ENCODE measurements around the gene RNF212B. TPM values are rescaled to one million over a fixed set of nuclear protein-coding genes. Genes with fewer than 3 reads are reported as not detected.

The RNF212B gene
- total RNA-seq, 1 experiment from 2014 or later, result not detected

- no peak for DNase-seq
- Histone ChIP-seq H3K27ac (no peak overlapping the region), H3K9me2 (ENCODE audit: insufficient read depth) (no peaks in the 10 kb centered on the region), H3K4me3 (no peak overlapping the region), H3K4me1 (replicated peaks; ENCODE audit: insufficient read depth) (0 out of 2 replicates have a peak, but pooled peaks cover 5% of the 10 kb centered on the region), H2AFZ (no peak overlapping the region), H4K20me1 (ENCODE audit: insufficient read depth) (no peaks in the 10 kb centered on the region), H3K79me2 (ENCODE audit: low read depth) (peaks cover 19% of the 10 kb centered on the region), H3K9me3 (ENCODE audit: insufficient read depth, low read depth) (no peaks in the 10 kb centered on the region), H3K36me3 (ENCODE audit: low read depth) (no peaks in the 10 kb centered on the region), H3K4me2 (no peak overlapping the region), H3K27me3 (ENCODE audit: insufficient read depth, low read depth) (no peaks in the 10 kb centered on the region), H3F3A (ENCODE audit: insufficient read depth, low read depth) (no peaks in the 10 kb centered on the region)
- TF ChIP-seq CTCF (conservative IDR thresholded peaks at IDR 0.05), result no peak
- no peak for TF ChIP-seq EZH2 (IDR thresholded peaks at IDR 0.05; ENCODE audit: low read depth)
- no TSS peak for BruUV-seq (replicated peaks)
- CTCF ChIA-PET, result interaction anchor here (0.7 kb wide), 1 partner anchor 174 kb away, joined by 3 read pairs; no protein-coding TSS in a partner anchor
- intact Hi-C loops (cut with micrococcal nuclease; ENCODE audit: unreplicated experiment), result no loop called here
- POLR2A ChIA-PET (ENCODE audit: unreplicated experiment), result no interaction called here
These were observed 43.5 kb downstream of the RNF212B start for GRCh38 chr14:23281247-23281646.

GRCh38 chr14:23284654-23285529 is 47.2 kb downstream of the RNF212B start:
- Histone ChIP-seq H3K79me2 (ENCODE audit: low read depth) (peaks cover 19% of the 10 kb centered on the region), H3K9me2 (ENCODE audit: insufficient read depth) (no peaks in the 10 kb centered on the region), H4K20me1 (ENCODE audit: insufficient read depth) (no peaks in the 10 kb centered on the region), H3K36me3 (ENCODE audit: low read depth) (no peaks in the 10 kb centered on the region), H3K27ac (peak overlapping the region; percentile 50; the same call in 1 of the 2 replicates), H3K4me2 (peak overlapping the region; percentile 82), H3K4me3 (peak overlapping the region; percentile 94), H2AFZ (peak overlapping the region; percentile 87), H3K27me3 (ENCODE audit: insufficient read depth, low read depth) (no peaks in the 10 kb centered on the region), H3K4me1 (replicated peaks; ENCODE audit: insufficient read depth) (peaks cover 10% of the 10 kb centered on the region), H3F3A (ENCODE audit: insufficient read depth, low read depth) (peaks cover 9% of the 10 kb centered on the region; the same call in 1 of the 2 replicates), H3K9me3 (ENCODE audit: insufficient read depth, low read depth) (no peaks in the 10 kb centered on the region)
- TF ChIP-seq EZH2 (IDR thresholded peaks at IDR 0.05; ENCODE audit: low read depth) (no peak), CTCF (conservative IDR thresholded peaks at IDR 0.05) (no peak)
- no TSS peak for BruUV-seq (replicated peaks)
- CTCF ChIA-PET, result no interaction called here
- POLR2A ChIA-PET (ENCODE audit: unreplicated experiment), result no interaction called here
- DNase-seq, result no peak
- intact Hi-C loops (cut with micrococcal nuclease; ENCODE audit: unreplicated experiment), result no loop called here

GRCh38 chr14:23285530-23286019 is 47.8 kb downstream of the RNF212B start:
- BruUV-seq (replicated peaks), result TSS peak; percentile 63
- Histone ChIP-seq H3K4me3 (peak overlapping the region; percentile 94), H3F3A (ENCODE audit: insufficient read depth, low read depth) (peaks cover 9% of the 10 kb centered on the region; the same call in 1 of the 2 replicates), H3K79me2 (ENCODE audit: low read depth) (peaks cover 19% of the 10 kb centered on the region), H3K27ac (peak overlapping the region; percentile 50), H3K36me3 (ENCODE audit: low read depth) (no peaks in the 10 kb centered on the region), H4K20me1 (ENCODE audit: insufficient read depth) (no peaks in the 10 kb centered on the region), H3K27me3 (ENCODE audit: insufficient read depth, low read depth) (no peaks in the 10 kb centered on the region), H2AFZ (peak overlapping the region; percentile 87), H3K9me3 (ENCODE audit: insufficient read depth, low read depth) (no peaks in the 10 kb centered on the region), H3K4me2 (peak overlapping the region; percentile 82), H3K9me2 (ENCODE audit: insufficient read depth) (no peaks in the 10 kb centered on the region), H3K4me1 (replicated peaks; ENCODE audit: insufficient read depth) (peaks cover 10% of the 10 kb centered on the region)
- ChIA-PET POLR2A (ENCODE audit: unreplicated experiment) (no interaction called here), CTCF (no interaction called here)
- TF ChIP-seq EZH2 (IDR thresholded peaks at IDR 0.05; ENCODE audit: low read depth), result no peak
- no peak for TF ChIP-seq CTCF (conservative IDR thresholded peaks at IDR 0.05)
- DNase-seq, result no peak
- intact Hi-C loops (cut with micrococcal nuclease; ENCODE audit: unreplicated experiment), result no loop called here

All from PC-9 (cell line).